Fibroblast of upper back skin (primary cell): ENCODE measurements around the gene SPAG16.
"Not testable (repeated sequence)": the region's sequence is repeated elsewhere in the genome, so short reads cannot be mapped to it uniquely, and the experiment has no call there.

Source experiments
- DNase-seq: peaks from one replicate; pipeline ENCODE4 v3.0.0-alpha.2; 2013

Gene SPAG16

DNA sequence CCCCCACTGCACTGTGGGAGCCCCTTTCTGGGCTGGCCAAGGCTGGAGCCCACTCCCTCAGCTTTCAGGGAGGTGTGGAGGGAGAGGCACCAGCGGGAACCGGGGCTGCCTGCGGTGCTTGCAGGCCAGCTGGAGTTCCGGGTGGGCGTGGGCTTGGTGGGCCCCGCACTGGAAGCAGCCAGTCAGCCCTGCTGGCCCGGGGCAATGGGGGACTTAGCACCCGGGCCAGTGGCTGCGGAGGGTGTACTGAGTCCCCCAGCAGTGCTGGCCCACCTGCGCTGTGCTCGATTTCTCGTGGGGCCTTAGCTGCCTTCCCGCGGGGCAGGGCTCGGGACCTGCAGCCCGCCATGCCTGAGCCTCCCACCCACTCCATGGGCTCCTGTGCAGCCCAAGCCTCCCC lies 434.1 kb downstream of the SPAG16 start:
- DNase-seq: not testable (repeated sequence)

DNA sequence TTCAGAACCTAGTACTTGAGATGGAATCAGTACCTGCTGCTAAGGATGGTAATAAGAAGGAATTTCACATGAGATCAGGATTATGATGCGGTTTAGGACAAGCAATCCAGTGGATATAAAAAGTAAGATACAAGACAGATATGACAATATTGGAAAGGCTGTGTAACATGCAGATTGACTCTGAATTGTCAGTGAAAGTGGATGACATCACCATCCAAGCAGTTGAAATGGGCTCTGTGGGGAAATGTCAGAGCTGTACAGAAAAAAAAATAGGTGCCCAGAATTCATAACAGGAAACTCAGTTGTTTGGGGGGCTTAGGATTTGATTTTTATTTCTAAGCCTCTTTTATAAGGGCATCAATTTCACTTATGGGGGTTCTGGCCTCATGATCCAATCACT lies 438.3 kb downstream of the SPAG16 start:
- DNase-seq: no peak

DNA sequence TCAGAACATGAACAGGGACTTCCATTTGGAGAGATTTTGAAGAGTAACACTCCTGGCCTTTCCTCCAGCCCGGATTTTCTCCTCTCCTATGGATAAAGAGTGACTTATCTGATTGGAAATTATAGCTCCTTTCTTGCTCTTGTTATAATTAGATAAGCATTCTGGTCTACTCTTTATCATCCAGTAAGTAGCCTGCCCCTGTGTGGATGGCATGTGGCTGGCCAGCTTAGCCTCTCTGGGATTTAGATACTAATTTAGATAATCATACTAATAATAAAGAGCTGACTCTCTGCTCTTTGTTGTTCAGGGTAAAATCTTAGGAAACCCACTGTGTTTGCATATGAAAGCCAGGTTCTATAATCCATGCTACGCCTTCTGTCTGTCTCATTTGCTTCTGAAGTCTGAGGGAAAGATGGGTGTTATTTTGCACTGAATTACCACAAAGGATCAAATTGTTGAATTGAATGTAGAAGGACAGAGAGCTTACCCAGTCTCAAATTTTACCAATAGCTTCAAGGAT lies 438.8 kb downstream of the SPAG16 start:
- DNase-seq: no peak

DNA sequence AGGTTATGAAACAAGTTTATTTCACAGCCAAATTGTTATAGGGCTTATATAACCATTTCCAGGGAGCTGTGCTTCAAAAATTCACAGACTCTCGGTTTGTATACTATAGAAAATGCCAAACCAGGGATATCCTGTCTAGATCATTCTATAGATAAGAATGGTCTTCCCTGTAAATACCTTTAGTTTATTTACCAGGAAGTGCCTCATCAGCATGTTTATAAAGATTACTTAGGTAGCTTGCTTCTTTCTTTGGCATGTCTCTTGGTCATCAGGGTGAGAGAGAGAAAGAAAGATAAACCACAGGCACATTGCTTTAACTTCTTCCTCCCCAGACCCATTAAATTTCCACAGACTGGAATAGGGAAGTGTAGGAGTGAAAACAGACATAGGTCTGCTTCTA lies 439.4 kb downstream of the SPAG16 start:
- no peak for DNase-seq

DNA sequence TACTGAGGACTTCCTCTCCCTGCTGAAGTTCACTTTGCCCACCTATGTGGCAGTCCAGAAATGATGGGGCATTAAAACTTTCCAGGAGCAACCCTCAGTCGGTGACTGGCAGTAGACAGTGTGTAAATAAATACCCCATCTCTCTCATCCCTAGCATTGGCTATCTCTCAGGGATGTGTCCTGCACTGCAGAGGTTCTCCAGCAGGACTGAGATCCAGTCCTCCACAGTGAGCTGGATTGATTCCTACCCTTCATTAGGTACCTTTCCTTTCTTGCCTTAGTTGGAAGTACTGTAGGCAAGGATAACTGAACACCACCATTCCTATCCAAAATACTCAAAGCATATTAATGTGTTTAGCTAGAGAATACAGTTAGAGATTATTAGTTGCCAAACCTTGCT lies 441.8 kb downstream of the SPAG16 start:
- DNase-seq: no peak

DNA sequence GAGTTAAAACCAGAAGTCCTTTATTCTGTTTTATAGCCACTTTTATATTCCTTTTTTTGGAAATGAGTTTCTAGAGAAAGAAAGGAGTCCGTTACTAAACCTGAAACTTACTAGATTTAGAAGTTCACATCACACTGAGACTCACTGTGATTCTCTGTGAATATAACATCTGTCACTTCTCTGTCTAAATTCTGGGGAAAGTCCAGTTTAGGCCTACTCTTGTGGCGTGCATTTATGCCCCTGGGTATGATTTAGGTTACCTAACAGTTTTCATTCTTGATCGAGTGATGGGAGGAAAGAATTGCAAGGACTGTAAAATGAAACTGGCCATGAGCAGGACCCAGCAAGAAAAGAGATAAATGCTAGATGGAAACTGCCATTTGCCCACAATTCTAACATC lies 449.6 kb downstream of the SPAG16 start:
- DNase-seq: no peak

DNA sequence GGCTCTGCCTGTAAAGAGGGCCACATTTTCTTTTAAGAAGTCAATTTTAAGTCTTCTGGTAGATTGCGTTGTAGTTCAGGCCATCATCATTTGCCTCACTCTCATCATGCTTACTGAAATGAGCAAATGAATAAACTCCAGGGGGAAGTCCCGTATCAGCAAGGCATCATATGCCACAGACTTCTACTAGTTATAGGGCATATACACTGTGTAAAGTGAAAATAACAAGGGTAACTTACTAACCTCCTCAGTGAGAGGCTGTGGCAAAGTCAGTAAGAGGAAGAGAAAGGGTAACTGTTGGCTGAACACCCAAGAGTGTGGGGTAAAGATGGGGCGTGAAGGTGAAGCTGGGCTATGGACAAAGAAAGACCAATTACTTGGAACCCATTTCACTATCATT lies 456.2 kb downstream of the SPAG16 start:
- DNase-seq: no peak

DNA sequence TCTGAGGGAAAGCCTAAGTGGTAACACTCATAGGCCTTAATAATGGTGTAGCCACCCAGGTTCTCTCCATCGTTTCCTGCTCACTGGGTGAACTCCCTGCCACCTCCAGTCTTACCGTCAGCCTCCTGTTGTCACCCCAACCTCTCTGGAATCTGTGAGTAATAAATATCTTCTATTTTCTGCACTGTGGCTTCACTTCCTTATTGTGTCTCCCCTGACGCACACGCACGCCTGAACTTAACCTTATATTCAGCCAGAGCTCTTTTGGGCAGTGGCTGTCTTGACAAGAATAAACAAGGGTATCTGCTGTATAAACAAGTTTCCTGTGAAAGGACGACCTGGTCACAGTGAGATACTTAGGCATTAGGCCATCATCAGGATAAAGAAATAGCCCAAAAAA lies 467.2 kb downstream of the SPAG16 start:
- no peak for DNase-seq

DNA sequence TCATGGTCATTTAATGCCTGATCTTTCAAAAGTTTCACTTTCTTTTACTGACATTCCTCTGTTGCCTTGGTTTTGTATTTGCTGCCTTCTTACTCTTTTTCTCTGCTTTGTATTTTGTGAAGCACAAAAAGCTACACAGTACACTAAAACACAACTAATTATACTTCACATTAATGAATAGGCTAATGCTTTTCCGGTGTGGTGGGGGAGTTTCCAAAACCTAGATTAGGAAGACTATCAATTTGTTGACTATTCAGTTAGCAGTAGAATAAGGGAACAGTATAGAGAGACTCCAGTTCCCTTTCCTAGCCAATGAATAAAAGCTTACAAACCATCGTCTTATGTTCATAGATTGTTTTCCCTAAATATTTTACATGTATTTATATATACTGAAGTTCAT lies 468.3 kb downstream of the SPAG16 start:
- DNase-seq: no peak

DNA sequence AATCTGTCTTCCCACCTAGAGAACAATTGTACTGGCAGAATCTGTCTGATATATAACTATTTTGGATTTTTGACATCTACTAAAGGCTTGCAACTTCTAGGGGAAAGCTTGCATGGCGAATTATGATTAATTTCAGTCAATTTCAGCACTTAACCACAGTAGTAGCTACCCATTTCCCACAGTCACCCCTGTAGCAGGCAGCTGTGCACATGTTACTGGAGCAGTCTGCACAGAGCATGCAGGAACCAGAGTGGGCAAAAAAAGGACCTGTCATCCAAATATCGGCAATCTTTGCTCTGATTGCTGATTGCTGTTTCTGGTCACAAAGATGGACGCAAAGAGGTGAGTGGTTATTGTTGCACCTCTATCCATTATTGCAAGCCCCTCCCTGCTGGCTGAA lies 473.3 kb downstream of the SPAG16 start:
- no peak for DNase-seq

DNA sequence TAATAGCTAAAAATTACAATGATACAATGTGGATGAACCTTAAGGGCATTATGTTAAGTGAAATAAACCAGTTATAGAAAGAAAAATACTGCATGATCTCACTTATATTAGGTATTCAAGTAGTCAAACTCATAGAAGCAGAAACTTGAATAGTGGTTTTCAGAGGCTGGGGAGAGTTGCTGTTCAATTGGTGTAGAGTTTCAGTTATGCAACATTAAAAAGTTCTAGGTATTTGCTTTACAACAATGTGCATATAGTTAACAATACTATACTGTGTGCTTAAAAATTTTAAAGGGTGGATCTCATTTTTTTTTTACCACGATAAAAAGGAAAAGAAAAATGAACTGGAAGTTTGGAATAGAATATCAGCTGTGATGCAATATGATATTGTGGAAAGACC lies 479.1 kb downstream of the SPAG16 start:
- no peak for DNase-seq

DNA sequence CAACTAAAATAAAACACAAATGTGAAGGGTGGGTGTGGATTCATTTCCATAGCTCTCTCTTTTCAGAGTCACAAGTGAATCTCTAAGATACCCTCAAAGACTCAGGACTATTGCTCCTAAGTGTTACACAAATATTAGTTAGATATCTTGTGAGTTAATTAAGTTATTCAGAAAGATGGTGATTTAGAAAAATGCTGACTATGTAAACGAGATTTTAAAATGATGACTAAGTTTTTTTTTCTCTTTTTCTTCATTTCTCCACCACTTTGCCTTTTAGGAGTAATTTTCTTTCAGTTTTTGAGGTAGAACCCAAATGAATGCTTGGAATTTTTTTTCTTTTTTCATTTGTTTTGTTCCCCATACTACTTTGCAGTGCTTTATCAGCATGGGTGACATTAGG lies 479.7 kb downstream of the SPAG16 start:
- no peak for DNase-seq

DNA sequence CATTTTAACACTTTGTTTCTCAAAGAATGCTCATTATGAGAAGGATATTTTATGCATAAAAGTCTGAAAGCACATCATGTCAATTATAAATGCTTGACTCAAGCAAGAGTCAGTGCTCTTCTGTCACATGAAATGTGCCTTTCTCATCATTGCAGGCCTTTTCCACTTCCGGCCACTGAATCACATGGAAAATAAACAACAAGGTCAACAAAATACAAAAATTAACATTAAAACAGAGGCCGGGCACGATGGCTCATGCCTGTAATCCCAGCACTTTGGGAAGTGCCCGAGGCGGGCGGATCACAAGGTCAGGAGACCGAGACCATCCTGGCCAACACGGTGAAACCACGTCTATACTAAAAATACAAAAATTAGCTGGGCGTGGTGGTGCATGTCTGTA lies 480.6 kb downstream of the SPAG16 start:
- DNase-seq: no peak

DNA sequence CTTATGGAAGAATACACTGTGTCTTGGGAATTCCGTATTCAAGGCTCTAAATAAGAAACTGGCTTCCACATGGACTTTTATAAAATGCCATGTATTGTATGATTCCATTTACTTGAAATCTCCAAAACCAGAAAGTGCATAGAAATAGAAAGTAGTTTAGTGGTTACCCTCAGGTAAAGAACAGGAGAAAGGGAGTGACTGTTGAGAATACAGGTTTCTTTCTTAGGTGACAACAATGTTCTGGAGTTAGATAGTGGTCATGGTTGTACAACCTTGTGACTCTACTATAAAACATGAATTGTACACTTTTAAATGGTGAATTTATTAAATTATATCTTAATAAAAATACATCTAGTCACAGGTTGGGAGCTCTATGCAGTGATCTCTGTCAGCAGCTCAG lies 481.8 kb downstream of the SPAG16 start:
- DNase-seq: no peak

DNA sequence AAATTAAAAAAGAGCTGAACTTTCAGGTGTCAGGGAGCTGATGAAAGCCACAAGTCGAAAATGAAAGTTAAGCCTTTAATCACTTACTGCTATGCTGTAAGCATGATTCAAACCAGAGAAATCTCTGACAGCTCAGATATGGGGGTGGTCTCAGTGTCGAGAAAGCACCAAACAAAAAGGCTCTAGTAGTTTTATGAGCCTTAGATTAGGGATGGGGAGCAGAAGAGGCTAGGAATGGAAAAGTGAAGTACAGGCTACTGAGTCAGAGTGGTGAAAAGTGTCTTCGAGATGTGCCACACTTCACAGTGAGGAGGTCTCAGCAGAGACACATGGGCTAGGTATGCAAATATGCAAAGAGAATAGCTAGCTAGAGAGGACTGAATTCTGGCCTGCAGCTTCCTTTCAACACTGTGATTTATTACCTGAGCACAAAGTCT lies 482.2 kb downstream of the SPAG16 start:
- DNase-seq: peak; percentile 16

DNA sequence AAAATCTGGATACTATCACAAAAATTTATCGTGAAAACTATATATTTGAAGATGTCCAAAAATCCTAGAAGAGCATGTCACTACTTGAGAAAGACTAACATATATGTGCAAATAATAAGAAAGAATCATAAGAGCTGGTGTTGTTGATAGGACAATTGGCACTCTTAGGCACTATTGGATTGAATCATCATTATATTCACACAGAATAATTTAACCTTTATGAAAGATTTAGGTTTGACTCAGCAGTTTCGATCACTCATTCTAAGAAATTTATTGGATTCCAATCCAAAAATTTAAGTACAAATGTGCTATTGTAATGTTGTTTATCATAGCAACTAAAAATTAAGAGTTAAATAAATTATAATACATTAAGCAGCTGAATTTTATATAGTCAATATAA lies 503.6 kb downstream of the SPAG16 start:
- no peak for DNase-seq

DNA sequence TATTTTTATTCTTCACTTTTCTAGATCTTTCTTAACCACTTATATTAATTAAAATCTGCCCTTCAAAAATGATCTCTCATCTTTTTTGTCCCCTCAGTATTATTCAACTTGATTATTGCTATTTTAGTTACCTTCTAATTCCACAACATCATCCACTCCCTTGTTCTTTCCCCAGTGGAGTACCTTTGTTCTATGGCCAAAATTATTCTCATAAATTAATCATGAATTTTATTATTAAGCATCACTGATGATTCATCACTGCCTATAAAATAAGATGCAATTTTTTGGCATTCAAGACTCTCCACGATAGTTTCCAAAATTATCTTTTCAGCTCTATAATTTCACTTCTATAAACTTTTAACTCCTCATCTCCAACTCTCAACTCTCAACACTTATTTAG lies 505.7 kb downstream of the SPAG16 start:
- DNase-seq: no peak

DNA sequence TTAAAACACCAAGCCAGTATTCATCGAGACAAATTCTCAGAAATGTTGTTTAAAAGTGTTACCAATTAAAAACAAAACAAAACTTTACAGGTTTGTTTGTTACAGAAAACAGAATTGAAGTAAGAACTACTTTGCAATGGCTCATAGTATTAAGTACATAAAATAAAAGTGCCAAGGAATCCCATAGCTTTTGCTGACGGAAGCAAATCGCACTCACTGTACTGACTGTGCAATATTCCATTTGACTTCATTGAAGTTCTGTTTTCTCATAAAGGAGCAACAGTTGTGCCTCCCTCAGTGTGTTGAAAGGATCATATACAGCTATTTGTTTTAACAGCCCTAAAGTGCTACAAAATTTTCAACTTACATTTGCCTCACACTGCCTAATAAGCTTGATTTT lies 507.8 kb downstream of the SPAG16 start:
- no peak for DNase-seq

DNA sequence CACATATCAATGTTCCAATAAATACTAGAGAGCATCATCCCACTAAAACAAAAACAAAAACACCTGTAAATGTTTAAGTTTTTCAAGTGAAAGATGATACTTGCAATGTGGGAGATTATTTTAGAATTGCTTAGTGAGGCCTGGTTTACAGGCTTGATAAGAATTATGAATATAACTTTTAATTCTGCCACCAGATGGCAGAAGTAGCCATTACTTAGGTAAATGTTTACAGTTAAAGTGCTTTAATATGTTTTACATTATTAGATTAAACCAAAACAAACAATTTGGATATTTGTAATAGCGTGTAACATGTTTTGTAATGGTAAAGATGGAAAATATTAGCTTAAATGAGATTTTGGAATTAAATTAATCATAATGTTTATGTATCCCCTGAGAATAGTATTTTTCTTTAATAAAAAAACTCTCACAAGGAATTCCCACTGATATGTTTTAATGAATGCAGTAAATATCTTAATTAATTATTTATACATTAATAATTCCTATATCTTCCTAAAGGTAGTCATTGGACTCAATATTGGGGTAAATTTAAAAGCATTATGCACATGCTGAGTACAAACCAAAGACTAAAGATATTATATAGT lies 522.0 kb downstream of the SPAG16 start:
- peak; percentile 37 for DNase-seq

DNA sequence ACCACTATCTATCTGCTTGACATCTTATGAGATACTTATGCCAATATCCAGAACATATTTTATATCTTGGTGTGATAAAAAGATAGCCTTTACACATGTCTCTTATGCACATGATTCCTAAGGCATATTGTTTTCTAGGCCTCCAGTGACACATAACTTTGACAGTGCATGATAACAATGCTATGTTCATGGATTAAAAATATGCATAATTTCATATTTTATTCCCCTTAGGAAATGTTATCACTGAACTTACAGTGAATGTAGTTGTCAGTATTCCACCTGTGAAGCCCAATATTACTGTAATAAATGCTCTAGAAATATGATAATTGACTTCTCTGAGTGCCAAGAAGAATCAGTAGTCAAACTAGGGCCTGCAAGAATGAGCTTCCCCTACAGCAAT lies 532.3 kb downstream of the SPAG16 start:
- DNase-seq: no peak

DNA sequence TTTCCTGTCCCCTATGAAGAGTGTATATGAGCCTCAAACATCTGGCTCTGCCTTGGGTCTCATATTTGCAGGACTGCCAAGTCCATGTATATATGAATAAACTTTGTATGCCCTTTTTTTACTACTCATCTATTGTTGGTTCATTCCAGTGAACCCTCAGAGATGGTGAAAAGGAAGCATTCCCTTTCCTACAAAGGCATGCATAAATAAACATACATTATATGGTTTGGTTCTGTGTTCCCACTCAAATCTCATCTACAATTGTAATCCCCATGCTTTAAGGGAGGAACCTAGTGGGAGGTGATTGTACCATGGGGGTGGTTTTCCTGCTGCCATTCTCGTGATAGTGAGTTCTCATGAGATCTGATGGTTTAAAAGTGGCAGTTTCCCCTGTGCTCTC lies 534.2 kb downstream of the SPAG16 start:
- DNase-seq: peak; percentile 13

DNA sequence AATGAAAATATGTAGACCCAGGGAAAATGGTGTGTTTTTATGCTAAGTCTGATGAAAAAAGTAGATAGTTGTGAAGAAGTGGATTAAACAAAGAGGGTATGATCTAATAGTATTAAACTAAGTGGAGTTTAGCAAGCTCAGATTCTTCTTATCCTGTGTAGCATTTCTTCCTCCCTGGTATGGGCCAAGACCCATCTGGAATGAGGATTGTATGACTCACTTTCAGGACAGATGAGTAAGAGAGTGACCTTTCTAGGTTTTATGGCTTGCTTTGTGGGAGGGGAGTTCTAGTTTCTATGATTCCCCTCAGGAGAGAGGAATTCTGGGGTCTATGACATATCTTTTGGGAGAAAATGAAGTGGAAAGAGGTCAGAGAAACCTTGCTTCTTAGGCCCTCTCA lies 550.1 kb downstream of the SPAG16 start:
- peak; percentile 79 for DNase-seq

DNA sequence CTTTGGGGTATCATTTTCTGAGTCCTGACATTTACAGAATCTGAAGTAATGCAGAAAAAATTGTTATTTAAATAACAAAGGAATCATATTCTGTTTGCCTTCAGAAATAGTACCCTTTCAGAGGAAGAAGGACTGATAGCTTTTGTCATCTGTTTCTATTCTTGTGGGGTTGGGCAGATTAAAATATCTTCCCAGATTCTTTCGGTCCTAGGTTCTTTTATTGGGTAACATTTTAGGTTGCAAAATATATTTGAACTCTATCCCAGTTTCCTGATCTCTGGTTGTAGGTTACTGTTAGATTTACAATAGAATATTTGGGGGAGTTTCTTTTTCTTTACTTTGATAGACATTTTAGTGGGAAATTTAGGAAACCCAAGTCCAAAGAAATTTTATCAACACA lies 550.5 kb downstream of the SPAG16 start:
- DNase-seq: peak; percentile 54

DNA sequence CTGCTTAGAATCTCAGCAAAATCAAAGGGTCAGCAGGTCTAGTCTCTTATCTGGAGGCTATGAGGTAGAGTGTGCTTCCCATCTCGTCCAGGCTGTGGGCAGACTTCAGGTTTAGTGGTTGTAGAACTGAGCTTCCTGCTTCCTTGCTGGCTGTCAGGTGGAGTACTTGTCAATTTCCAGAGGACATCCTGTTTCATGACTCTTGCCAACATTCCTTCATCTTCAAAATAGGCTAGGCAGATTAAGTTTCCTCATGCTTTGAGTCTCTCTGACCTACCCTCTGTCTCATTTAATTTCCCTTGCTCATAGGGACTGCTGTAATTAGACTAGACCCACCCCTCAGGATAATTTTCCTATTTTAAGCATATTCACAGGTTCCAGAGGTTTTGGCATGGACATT lies 562.6 kb downstream of the SPAG16 start:
- DNase-seq: peak; percentile 6

DNA sequence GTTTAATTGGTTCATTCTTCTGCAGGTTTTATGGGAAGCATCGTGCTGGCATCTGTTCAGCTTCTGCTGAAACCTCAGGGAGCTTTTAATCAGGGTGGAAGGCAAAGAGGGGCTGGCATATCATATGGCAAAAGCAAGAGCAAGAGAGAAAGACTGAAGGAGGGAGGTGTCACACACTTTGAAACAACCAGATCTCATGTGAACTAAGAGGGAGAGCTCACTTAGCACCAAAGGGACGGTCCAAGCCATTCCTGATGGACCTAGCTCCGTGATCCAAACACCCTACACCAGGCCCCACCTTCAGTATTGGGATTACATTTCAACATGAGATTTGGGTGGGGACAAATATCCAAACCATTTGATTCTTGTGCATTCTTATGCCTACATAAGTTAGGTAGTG lies 563.1 kb downstream of the SPAG16 start:
- no peak for DNase-seq

DNA sequence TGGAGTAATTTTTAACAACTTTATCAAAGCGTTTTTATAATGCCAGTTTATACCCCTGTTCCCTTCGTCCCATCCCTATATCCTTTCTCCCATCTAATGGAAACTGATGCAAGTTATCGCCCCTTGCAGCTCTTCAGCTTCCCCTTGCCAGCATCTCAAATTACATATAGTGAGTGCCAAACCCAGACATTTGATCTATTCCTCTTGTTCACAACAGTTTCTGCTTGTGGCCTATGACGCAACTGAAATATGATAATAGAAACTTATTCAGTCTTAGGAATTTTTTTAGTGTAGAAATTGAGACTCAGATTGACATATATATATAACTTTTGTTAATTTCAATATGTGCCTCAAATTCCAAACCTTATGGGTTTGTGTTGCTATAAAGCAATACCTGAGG lies 564.4 kb downstream of the SPAG16 start:
- DNase-seq: peak; percentile 66
